ENCODE data around the gene SLC30A1.

- no peak for TF ChIP-seq POLR2A (IDR thresholded peaks at IDR 0.05; ENCODE audit: low read length)
- TF ChIP-seq GATA1 (IDR thresholded peaks at IDR 0.05; ENCODE audit: low read depth, low read length) = no peak
These were observed 37.7 kb downstream of the SLC30A1 start for GRCh38 chr1:211541278-211541677.
